Epidermal melanocyte (primary cell): ENCODE data around the gene PHF24.
A peak's percentile ranks its signal among the peaks of the same experiment; 100 is the strongest.

ENCODE experiments used
- DNase-seq: peaks from one replicate; pipeline ENCODE4 v3.0.0; 2011; ENCODE audit warnings: low spot score; ENCODE audit not compliant: insufficient read length

The PHF24 gene

DNA sequence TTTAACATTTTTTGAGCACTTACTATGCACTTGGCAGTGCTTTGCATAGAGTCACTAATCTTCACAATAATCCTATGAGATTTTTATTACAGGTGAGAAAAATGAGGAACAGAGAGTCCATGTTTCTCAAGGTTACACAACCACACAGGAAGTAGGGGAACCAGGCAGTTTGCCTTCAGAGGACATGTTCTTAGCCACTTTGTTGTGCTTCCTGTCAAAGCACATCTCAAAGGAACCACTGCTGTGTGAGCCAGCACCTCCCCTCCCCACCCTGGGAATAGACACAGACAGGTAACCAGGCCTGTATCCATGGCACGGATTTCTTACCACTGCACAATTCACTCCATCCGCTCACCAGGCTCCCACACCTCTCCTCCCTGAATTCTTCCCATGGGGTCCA lies 25.1 kb downstream of the PHF24 start:
- no peak for DNase-seq

DNA sequence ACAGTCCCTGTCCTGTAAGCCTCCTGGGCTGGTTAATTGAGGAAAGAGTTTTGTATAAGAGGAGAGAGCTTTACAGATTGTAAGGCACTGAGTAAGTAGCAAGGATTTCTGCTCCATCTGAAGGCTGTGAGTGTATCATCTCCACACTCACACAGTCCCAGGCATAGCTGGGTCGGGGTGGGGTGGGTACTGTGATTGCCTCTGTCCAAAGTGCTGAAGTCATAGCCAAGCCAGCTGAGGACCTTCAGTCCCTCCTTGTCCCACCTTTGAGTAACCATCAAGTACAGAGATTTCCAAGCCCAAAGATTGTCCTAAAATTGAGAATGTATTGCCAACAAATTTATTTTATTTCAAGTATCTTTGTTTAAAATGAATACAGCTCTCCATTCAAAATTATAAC lies 26.0 kb downstream of the PHF24 start:
- no peak for DNase-seq

DNA sequence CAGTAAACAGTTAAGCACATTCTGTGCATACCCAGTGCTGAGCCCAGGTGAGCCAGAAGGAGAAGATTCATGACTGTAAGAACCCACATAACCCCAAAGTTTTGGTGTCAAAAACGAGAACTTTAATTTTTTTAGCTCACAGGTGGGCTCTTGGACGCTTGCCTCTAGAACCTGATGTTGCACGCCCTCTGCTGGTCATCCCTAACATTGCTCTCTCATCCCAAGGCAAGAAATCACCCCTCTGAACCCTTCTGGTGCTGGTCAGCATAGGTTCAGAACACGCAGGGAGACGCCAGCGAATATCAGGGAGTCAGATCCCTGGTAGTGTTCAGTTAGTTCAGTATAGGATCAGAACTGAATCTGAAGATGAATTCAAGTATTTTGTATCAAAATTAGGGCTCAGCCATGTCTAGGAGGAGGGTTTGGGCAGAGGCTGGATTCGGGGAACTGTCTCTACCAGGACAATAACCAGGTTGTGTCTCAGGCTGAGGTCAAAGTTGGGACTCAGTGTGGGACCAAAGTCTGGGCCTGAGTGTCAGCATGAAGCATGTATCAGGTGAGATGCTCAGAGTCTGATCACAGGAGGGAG lies 27.3 kb downstream of the PHF24 start:
- DNase-seq, result no peak

DNA sequence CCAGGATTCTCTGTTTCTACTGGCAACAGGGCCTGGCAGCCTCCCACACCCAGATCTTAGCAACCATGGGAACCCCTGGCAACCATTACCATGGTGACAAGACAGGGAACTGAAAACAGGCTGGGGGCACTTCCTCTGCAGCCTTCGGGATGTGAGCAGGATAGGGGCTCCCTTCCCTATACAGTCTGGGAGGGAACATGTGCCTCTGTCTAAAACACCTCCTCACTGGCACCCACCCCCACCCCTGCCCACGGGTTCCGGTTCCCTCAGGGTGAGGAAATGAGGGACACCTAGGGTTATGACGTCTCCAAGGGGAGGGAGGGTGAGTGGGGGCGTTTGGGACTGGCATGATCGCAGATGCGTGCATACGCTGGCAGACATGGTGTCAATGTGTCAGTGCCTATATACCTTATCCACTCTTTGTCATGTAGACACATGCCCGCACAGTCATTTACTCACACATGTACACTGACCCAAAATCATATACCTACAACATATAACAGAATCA lies 28.5 kb downstream of the PHF24 start:
- no peak for DNase-seq

DNA sequence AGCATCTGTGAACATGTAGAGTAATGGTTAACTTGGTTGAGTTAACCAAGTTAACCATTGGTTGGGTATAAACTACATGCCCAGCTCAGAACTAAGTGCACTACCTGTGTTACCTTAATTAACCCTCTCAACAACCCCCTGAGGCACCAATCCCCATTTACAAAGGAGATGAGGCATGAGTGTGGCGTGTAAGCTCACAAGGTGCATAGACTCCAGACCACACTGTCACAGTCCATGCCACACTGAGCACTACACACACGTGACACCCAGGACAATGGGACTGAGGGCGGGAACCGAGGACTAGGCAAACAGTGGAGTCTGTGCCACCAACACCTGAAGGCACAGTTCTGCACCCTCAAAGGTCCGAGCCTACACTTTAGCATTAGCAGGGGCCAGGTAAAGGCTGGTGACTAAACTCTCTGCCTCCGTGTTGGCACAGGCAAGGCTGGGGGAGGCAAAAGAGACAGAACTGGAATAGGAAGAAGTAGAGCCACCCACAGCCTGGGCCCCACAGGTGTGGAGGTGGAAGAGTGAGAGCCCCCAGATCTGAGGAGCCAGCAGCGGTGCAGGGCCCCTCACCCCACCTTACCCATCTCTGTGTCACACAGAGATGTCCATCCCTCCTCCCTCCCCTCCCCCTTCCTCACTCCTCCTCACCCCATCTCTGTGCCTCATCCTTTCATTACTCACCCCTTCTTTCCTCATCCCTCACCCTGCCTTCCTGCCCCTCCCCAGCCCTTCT lies 29.2 kb downstream of the PHF24 start:
- no peak for DNase-seq

DNA sequence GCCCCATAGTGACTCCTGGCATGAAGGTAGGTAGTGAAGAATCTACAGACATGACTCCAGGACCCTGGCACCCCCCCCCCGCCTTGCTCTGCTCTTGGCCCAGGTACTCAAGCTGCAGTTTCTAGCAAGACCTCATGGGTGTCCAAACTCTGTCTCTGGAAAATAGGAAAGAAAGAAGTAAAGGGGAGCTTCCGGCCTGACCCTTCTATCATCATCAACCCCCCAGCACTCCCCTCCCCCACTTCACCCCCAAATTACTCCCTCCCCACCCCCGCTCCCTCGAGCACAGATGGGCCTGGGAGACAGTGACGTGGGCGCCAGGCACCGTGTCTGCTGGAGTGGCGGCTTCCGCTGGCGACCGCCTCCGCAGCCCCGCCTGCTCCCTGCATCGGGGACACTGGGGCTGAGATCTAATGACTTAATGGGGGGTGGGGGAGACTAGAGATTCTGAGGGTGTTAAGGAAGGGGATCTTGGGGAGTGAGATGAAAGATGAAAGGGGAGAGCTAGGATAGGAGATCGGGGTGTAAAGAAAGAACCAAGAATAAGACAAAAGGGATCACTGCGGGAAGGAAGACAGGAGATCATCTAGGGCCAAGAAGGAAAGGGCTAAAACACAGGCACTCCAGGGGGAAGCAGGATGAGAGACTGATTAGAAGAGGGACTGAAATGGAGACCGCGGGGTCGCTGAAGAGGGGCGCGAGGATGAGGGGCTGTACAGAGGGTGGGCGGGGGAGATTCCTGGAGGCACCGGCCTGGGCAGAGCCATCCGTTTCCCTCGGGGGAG lies 30.3 kb downstream of the PHF24 start:
- no peak for DNase-seq

DNA sequence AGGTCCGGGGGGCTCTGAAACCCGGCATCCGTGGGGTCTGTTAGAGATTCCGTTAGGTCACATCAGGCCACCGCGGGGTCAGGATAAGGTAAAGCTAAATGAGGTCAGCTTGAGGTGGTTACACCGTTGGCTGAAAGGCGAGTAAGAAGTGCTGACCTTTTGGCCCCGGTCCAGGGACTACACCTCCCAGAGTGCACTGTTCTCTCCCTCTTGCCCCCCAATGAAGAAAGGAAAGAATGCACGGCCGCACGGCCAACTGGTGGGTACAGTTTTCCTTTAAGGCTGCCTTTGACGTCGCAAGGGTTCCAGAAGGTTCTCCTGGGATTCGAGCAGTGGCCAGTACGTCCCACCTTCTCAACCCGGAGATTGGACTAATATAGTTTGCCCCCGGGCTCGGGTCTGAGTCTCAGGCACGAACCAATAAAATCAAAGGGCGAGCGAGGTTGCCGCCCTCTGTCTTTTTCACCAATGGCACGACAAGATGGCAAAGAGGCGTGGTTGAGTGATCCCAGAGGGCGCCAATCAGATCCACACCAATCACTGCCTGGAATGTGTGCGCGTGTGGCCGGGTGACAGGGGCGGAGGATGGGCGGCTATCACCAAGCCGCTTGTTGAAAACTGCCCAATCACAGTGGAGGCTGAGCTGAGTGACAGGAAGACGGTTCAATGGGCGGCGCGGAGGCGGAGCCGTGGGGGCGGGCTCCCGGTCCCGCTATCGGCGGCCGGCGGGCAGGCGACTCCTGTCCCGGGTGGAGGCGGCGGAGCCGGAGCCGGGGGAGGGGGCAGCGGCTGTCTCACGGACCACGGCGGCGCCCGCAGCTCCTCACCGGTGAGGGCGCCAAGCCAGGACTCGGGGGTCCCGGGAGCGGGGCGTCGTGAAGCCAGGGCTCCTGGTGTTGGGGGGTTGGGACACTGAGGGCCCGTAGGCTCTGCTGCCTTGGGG lies 31.2 kb downstream of the PHF24 start, which contains the start of gene DNAJB5:
DNAJB5 (plus strand) TSS at position 743 of the 943 bp plus-strand sequence. CDS start 886 bp downstream, outside the sequence.
- DNase-seq, result peak; percentile 97

DNA sequence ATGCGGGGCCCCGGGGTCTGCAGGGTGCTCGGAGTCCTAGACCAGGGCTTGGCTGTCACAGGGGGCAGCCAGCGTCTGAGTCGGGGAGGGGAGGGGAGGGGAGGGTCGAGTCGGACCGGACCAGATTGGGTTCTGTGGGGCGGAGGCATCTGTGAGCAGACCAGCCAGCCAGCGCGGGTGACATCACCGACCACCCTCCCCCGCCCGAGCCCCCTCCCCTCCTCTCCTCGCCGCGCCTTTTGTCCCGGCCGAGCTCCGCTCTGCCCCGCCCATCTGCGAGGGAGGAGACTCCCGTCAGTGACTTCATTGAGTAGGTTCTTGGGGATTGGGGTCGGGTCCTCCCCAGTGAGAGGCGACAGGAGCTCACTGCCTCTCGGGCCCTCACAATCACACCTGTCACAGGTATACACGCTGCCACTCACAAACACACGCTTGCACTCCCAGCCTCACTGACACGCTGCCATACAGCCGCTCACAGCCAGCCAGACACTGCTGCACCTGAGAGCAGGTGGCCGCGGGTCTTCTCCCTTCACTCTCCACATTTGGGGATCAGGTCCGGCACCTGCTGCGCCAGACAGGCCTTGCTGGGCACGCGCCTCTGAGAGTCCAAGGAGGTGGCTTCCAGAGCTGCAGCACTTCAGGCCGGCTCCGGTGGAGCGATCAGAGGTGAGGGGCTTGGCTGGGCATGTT lies 32.0 kb downstream of the PHF24 start:
- no peak for DNase-seq

DNA sequence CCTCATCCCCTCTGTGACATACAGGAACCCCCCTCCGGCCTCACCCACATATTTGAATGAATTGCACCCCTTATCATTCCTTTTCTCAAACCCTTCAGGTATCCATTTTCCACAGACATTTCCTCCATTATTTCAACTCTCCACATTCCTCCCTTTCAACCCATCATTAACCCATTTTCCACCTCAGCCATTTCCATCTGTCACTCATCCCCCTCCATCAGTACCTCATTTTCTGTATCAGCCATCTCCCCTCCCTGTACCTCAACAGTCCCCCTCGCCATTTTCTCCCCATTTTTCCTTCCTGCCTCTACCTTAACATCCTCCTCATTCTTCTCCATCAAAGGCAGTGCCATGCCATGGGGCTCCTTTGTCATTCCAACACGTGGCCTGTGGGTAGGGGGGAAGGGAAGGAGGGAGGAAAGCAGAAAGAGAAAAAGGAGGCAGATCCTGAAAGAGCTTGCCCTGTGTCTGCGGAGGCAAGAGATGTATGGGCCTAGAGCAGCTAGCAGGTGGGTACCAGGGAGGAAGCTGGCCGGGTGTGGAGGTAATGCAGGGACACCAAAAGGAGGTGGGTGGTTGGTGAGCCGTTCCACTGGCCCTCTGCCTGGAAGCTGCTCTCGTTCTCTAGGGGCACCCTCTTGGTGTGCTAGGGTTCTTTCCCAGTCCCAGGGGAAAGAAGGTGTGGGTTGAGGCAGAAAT lies 33.0 kb downstream of the PHF24 start:
- DNase-seq, result no peak

DNA sequence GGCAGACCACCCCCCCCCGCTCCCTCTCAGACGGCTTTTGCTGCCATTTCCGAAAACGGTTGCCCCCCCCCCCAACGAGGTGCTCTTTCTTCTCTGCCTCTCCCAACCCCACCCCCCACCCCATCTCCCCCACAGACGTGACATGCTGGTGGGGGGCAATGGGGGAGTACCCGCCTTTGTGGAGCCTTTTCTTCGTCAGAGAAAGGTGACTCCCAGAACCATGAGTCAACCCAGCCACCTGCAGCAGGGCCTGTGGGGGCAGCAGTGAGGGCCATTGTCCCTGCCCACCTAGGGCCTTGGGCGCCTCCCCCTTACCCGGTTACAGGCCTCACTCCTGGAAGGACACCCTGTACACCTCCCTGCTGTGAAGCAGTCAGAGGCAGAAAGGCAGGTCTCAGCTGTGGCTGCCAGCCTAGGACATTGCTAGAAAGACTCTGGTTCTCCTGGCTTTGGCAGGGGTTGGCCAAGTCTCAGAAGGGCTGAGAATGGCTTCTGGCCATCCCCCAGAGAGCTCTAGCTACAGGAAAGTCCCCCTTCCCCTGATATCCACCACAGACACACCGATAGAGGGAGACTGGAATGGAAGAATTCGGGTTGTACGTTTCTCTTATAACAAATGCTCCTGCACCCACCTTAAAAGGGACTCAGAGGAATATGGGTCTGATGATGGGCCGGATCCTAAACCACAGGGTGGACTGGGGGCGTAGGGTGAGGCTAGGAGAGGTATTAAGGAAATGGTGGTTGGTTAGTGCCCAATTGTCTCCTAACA lies 33.7 kb downstream of the PHF24 start:
- no peak for DNase-seq

DNA sequence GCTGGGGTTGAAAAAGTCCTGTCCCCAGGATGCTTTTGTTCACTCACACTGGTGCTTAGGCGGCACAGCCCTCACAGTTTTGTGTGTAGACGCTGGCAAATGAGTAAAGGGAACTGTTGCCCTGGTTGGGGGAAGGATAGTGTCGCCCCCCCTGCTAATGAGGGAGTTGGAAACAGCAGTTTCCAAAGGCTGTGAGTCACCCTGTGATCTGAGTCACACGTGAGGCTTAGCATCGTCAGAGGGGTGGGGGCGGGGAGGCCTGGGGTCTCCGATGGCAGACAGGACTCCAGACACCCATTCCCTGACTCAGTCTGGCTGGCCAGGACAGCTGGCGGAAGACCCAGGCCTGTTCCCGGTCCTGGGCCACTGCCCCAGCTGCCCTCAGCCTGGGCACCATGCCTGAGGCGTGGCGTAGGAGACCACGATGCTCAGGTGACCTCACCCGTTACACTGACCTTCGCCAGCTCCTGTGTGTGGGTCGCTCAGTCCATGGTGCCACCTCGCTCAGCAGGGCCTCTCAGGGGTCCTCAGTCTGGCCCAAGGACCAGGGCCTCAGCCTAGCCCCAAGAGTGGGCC lies 34.4 kb downstream of the PHF24 start:
- no peak for DNase-seq

DNA sequence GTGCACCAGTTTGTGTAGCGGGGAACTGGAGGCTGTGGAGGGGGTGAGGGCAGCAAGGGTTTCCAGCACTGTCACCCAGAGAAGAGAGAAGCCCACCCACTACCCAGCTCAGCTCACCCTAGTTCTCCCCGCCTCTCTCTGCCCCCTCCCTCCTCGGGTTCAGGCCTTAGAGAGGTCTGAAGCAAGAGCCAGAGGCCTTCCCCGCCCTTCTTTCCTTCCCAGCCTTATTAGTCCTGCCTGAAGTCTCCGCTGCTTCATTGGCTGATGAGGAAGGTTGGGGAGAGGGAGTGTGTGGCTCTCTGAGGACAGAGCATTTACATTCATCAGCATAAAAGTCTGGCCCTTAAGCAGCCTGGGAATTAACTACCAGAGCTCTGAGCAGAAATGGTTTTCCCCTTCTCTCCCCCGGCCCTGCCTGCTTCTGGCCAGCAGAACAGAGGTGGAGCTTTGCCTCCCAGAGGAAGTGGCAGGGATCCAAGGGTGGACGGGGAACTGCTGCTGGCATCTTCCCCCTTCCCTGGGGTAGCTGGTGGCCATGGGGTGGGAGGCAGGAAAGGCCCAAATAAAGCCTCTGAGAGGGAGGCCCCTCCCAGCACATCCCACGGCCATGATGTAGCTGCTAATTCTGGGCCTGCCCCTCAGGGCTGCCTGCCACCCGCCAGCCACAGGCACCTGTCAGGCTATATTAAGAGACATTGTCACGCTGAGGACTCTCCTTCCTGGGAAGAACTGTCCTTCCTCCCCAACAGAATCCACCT lies 35.6 kb downstream of the PHF24 start:
- no peak for DNase-seq

DNA sequence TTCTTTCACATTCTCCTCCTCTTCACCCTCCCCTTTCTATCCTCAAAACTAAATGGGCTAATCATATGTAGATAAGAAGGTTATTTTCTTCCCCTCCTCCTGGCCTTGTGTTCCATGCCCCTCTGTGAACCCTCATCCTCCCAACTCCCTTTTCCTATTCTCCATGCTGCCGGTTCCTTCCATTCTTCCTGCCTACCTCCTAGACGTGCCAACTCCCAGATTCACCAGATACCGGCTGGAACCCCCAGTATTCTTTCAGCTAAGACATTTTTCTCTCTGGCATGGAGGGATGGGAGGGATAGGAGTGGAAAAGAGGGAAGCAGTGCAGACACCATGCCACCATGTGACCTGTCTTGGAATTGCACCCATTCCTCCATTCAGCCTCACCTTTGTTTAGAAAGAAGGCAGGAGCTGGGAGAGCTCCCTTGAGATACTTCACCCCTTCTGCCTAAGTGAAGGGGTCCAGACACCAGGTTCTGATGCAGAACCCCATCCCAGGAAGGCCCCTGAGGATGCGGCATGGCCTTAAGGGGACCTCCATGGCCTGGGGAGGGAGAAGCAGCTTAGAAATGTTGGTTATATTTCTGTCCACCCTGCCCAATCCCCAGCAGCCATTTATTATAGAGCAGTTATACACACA lies 36.3 kb downstream of the PHF24 start:
- DNase-seq, result peak; percentile 40

DNA sequence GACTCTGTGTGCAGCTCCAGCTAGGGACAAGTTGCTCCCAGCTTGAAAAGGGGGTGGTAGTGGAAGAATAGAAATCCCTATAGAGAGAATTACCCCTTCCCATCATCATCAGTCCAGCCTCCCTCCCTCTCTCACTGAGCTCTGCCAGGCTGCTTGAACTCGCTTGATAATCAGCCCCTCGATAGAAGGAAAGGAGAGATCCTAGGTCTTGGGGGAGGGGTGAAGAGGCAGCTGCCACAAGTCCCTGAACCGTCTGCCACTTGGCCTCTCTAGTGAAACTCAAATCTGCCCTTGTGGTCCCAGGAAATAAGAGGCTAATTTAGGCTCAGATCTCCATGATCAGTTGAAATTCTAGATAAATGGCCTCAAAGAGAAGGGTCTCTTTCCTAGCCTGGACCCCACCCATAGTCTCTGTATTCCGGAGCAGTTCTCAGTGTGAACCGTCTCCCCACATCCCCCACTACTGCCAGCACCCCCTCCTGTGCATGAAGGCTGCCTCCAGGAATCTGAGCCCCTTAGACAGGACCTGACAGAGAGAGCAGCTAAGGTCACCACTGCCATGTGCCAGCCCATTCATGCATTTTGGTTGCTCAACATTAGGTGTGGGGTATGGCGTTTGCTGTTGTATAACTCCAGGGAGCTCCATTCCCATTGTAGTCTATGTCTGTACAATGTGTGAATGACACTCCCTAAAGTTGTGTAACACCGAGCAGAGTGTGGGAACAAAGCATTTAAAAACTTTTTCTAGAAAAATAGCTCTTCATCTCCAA lies 37.0 kb downstream of the PHF24 start:
- DNase-seq, result no peak

DNA sequence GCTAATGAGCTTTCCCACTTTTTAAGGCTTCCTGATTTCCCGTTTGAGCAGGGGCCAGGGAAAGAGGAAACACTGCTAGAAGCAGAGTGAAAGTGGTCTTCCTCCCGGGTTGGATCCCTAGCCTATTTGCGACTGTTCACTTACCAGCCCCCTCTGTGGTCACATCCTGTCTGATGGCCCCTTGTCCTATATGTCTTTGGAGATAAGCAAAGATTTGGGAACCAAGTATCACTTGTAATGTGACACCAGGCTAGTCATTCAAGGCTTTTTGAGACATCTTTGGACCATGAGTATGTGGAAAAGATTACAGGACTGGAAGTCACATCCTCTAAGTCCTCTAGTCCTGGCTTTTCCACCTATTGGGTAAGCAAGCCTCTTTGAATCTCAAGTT lies 37.6 kb downstream of the PHF24 start:
- no peak for DNase-seq

DNA sequence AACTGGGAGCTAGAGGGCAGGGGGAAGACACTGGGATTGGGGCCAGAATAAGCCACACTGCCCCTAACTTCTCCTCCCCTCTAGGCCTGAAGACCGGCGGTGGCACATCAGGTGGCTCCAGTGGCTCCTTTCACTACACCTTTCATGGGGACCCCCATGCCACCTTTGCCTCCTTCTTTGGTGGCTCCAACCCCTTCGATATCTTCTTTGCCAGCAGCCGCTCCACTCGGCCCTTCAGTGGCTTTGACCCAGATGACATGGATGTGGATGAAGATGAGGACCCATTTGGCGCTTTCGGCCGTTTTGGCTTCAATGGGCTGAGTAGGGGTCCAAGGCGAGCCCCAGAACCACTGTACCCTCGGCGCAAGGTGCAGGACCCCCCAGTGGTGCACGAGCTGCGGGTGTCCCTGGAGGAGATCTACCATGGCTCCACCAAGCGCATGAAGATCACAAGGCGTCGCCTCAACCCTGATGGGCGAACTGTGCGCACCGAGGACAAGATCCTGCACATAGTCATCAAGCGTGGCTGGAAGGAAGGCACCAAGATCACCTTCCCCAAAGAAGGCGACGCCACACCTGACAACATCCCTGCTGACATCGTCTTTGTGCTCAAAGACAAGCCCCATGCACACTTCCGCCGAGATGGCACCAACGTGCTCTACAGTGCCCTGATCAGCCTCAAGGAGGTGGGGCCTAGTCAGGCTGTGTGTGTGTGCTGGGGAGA lies 38.3 kb downstream of the PHF24 start:
- DNase-seq, result no peak
